Kidney (tissue), 14 donors: ENCODE results near the gene GTF2I. TPM values are rescaled to one million over a fixed set of nuclear protein-coding genes. Genes with fewer than 3 reads are reported as not detected.
"Not testable (repeated sequence)": the region's sequence is repeated elsewhere in the genome, so short reads cannot be mapped to it uniquely, and the experiment has no call there.

Experiments
- DNase-seq, 5 donors: peaks; one replicate each; pipeline ENCODE4 v3.0.0-alpha.2; 2013 to 2020
- FAIRE-seq: peaks from 2 replicates; lab custom pipeline; 2012; peaks lifted over from hg19 to GRCh38; lab: Jason Lieb, UNC
- H3K27ac ChIP-seq, 2 donors: one replicate each; pipeline ENCODE4 v1.7.0; 2013; ENCODE audit warnings: low read depth in 2 of 2, low read length in 2 of 2, inconsistent platforms in 1 of 2
- H3K27me3 ChIP-seq: one replicate; pipeline ENCODE4 v1.7.1; 2013; ENCODE audit warnings: low read length, inconsistent platforms; ENCODE audit not compliant: control insufficient read depth, insufficient read depth
- H3K36me3 ChIP-seq, 3 donors: one replicate each; pipeline versions ENCODE4 v1.7.0 to v1.7.1; 2013; ENCODE audit warnings: low read length in 3 of 3, control low read depth in 1 of 3, inconsistent platforms in 1 of 3; ENCODE audit not compliant: insufficient read depth in 3 of 3, control insufficient read depth in 2 of 3
- H3K4me1 ChIP-seq, 3 donors: one replicate each; pipeline versions ENCODE4 v1.7.0 to v1.7.1; 2013; ENCODE audit warnings: low read length in 3 of 3, inconsistent platforms in 1 of 3, low read depth in 1 of 3; ENCODE audit not compliant: control insufficient read depth in 2 of 3, insufficient read depth in 2 of 3
- H3K4me3 ChIP-seq, 3 donors: one replicate each; pipeline versions ENCODE4 v1.7.0 to v1.8.1; 2013; ENCODE audit warnings: low read length in 3 of 3, control low read depth in 1 of 3, inconsistent platforms in 1 of 3
- H3K9ac ChIP-seq, 3 donors: one replicate each; pipeline versions ENCODE4 v1.7.0 to v1.7.1; 2013; ENCODE audit warnings: low read length in 3 of 3, control low read depth in 1 of 3, inconsistent platforms in 1 of 3
- H3K9me3 ChIP-seq, 3 donors: one replicate each; pipeline versions ENCODE4 v1.7.0 to v1.7.1; 2013; ENCODE audit warnings: low read length in 3 of 3, control low read depth in 1 of 3, inconsistent platforms in 1 of 3; ENCODE audit not compliant: control insufficient read depth in 2 of 3, insufficient read depth in 1 of 3
- CTCF ChIP-seq: IDR thresholded peaks from 3 replicates; pipeline ENCODE4 v1.5.1; 2012; ENCODE audit warnings: mild to moderate bottlenecking, moderate library complexity, borderline replicate concordance; ENCODE audit not compliant: insufficient read depth; ENCODE audit errors: extremely low read depth
- intact Hi-C: fragments of 100-400 bp; cut with DNase I; formaldehyde crosslinking; loops from one replicate; pipeline ENCODE4 v1.11.1; 2022
- polyA plus RNA-seq: library from polyadenylated mRNA; stranded (reverse); fragments of 350-450 nt; fragmentation: Illumina TruSeq; extraction: RNeasy Lipid Tissue Mini Kit (QIAGEN cat#74804); gene quantifications from one replicate; pipeline ENCODE4 v1.2.3, GENCODE V29; 2014; ENCODE audit warnings: low read depth, low replicate concordance; ENCODE audit not compliant: insufficient read depth
- total RNA-seq: library from RNA; stranded (reverse); fragmentation: NEBNext Ultra II Directional; extraction: Animal tissue kit (Norgen Biotek cat#: 25700); gene quantifications from one replicate; pipeline ENCODE4 v1.2.1, GENCODE V29; 2021
- donor health status: control.
- donor health status: control.
- donor health status: control.
- donor health status: control.
- donor health status: control.
- donor health status: DM: yes; HTN: yes; CAD: no.
- donor health status: Normal renal cell carcinoma (clear cell type).

GTF2I gene
- total and polyA plus RNA-seq, 2 donors from 2014 or later = 31.8 to 241 TPM

GRCh38 chr7:74656837-74657691 is 454 bp upstream of the GTF2I start:
- Histone ChIP-seq H3K27me3 (no peaks in the 10 kb centered on the region), H3K27ac (peak overlapping the region; percentile 84 to 86), H3K4me3 (peak overlapping the region; percentile 55 to 88 (median 82)), H3K9ac (peak overlapping the region; percentile 50 to 91 (median 82)), H3K9me3 (no peaks in the 10 kb centered on the region), H3K4me1 (peaks cover 3 to 11% (median 4%) of the 10 kb centered on the region in 3 donors), H3K36me3 (no peaks in the 10 kb centered on the region)
- DNase-seq (peak; percentile 98 to 100 (median 99)), FAIRE-seq (no peak)
- TF ChIP-seq CTCF = peak; percentile 22
- intact Hi-C loops = no loop called here

GRCh38 chr7:74658178-74659004 is 873 bp downstream of the GTF2I start:
- DNase-seq (peak; percentile 95 to 98 (median 97)), FAIRE-seq (no peak)
- TF ChIP-seq CTCF = no peak
- H3K27me3 ChIP-seq = no peaks in the 10 kb centered on the region
- intact Hi-C loops = no loop called here
- H3K4me1 ChIP-seq = peaks cover 3 to 13% (median 4%) of the 10 kb centered on the region in 3 donors
- peak overlapping the region; percentile 64 to 67 (median 64) for H3K4me3 ChIP-seq
- peak overlapping the region; percentile 3 to 86 (median 50) for H3K9ac ChIP-seq
- peak overlapping the region; percentile 95 to 98 for H3K27ac ChIP-seq
- H3K9me3 ChIP-seq = no peaks in the 10 kb centered on the region
- no peaks in the 10 kb centered on the region for H3K36me3 ChIP-seq

GRCh38 chr7:74660202-74660601 is 2.7 kb downstream of the GTF2I start:
- H3K27ac ChIP-seq = peak overlapping the region; percentile 26 to 43
- H3K27me3 ChIP-seq, DNase-seq, H3K36me3 ChIP-seq, intact Hi-C loops, FAIRE-seq, H3K9me3 ChIP-seq: not testable (repeated sequence)
- peak overlapping the region in 2 of 3 donors; percentile 5 to 53 for H3K9ac ChIP-seq
- peaks cover 1 to 17% (median 4%) of the 10 kb centered on the region in 3 donors for H3K4me1 ChIP-seq
- peak overlapping the region in 2 of 3 donors; percentile 45 to 65 for H3K4me3 ChIP-seq

GRCh38 chr7:74661836-74662794 is 4.6 kb downstream of the GTF2I start:
- H3K27me3 ChIP-seq, intact Hi-C loops, FAIRE-seq, H3K4me3 ChIP-seq, H3K27ac ChIP-seq, H3K9me3 ChIP-seq, H3K36me3 ChIP-seq: not testable (repeated sequence)
- peak overlapping the region in 1 of 3 donors; percentile 46 for H3K9ac ChIP-seq
- peak in 3 of 5 donors; percentile 39 to 64 (median 60) for DNase-seq
- peaks cover 0 to 13% (median 4%) of the 10 kb centered on the region in 3 donors for H3K4me1 ChIP-seq
